Tibial nerve (tissue), 3 donors: ENCODE data around the gene DESI2.
"Not testable (repeated sequence)": the region's sequence is repeated elsewhere in the genome, so short reads cannot be mapped to it uniquely, and the experiment has no call there.

Source experiments
- CTCF ChIP-seq, 5 experiments: fragments of 200-600 bp in 3 of 5; fragments of 450-650 bp in 2 of 5; sonication (generic) in 3 of 5; IDR thresholded peaks; one replicate each; pipeline ENCODE4 v1.5.1; 2016 to 2019; ENCODE audit warnings: antibody characterized with exemption in 5 of 5, mild to moderate bottlenecking in 3 of 5, moderate library complexity in 2 of 5
- POLR2A ChIP-seq, 2 donors: fragments of 450-650 bp; IDR thresholded peaks; one replicate each; pipeline ENCODE4 v1.6.1; 2017; ENCODE audit warnings: antibody characterized with exemption in 2 of 2, mild to moderate bottlenecking in 2 of 2, moderate library complexity in 2 of 2

- TF ChIP-seq POLR2A, CTCF (IDR thresholded peaks at IDR 0.05): not testable (repeated sequence)
These were observed 86.2 kb downstream of the DESI2 start for GRCh38 chr1:244739140-244739539.
